ENCODE data around the gene GMCL1. TPM values are rescaled to one million over a fixed set of nuclear protein-coding genes. Genes with fewer than 3 reads are reported as not detected.

The GMCL1 gene
- total and polyA plus RNA-seq, 2 of the 13 experiments (the other 11 are each of a cell fraction or from before 2014, with no cell fraction given) = 18.7 to 24.0 TPM

- TF ChIP-seq ZBTB10 (CRISPR knock-in tag; IDR thresholded peaks at IDR 0.05; ENCODE audit: borderline replicate concordance) (no peak), HNRNPUL1 (IDR thresholded peaks at IDR 0.05; ENCODE audit: low read depth, low read length) (no peak; the same call in 1 of the 2 replicates), ZNF432 (CRISPR knock-in tag; IDR thresholded peaks at IDR 0.05; ENCODE audit: borderline replicate concordance) (0 out of 2 replicates have a peak, but pooled peaks have one; percentile 69), AHR (CRISPR knock-in tag; IDR thresholded peaks at IDR 0.05) (no peak), SNAPC4 (CRISPR knock-in tag; IDR thresholded peaks at IDR 0.05) (no peak), ELF3 (CRISPR knock-in tag; IDR thresholded peaks at IDR 0.05) (no peak), ZNF331 (CRISPR knock-in tag; IDR thresholded peaks at IDR 0.05) (no peak), MAFK (conservative IDR thresholded peaks at IDR 0.05 in 1 of 2, IDR thresholded peaks at IDR 0.05 in 1 of 2; ENCODE audit: low read length in 2 of 2) (no peak), NR0B2 (CRISPR knock-in tag; IDR thresholded peaks at IDR 0.05) (peak; percentile 80; the same call in 1 of the 2 replicates), KDM5A (IDR thresholded peaks at IDR 0.05; ENCODE audit: borderline replicate concordance, low read length) (peak; percentile 64; the same call in 1 of the 2 replicates), POGK (CRISPR knock-in tag; conservative IDR thresholded peaks at IDR 0.05) (no peak; the same call in 1 of the 2 replicates), BATF2 (CRISPR knock-in tag; IDR thresholded peaks at IDR 0.05) (no peak), JUNB (CRISPR knock-in tag; IDR thresholded peaks at IDR 0.05; ENCODE audit: borderline replicate concordance) (no peak; the same call in 1 of the 2 replicates), ZFP82 (CRISPR knock-in tag; IDR thresholded peaks at IDR 0.05; ENCODE audit: borderline replicate concordance) (peak; percentile 33; the same call in 1 of the 2 replicates)
Measured at GRCh38 chr2:69914950-69915945, 85.8 kb downstream of the GMCL1 start, which contains the start of gene MXD1 (continued).
